ENCODE measurements around the gene OTOR.

GRCh38 chr20:16712511-16712947 is 35.6 kb upstream of the OTOR start:
- TF ChIP-seq POLR2AphosphoS5 (IDR thresholded peaks at IDR 0.05; ENCODE audit: borderline replicate concordance, low read depth, low read length) (no peak), EZH2 (IDR thresholded peaks at IDR 0.05) (no peak), FOXP2 (optimal IDR thresholded peaks at IDR 0.05; ENCODE audit: control extremely low read depth, extremely low read length, insufficient read depth) (no peak)
